Parathyroid adenoma (tissue), 2 donors: ENCODE data around the gene OCA2.

ENCODE experiments used
- H2AFZ ChIP-seq: fragments of 300-600 bp; sonication (generic); one replicate; pipeline ENCODE4 v1.7.0; 2017; ENCODE audit warnings: antibody characterized with exemption, mild to moderate bottlenecking
- H3K27ac ChIP-seq: fragments of 300-600 bp; sonication (generic); one replicate; pipeline ENCODE4 v1.7.0; 2017
- H3K27me3 ChIP-seq: fragments of 300-600 bp; sonication (generic); one replicate; pipeline ENCODE4 v1.7.0; 2017; ENCODE audit warnings: low read length; ENCODE audit not compliant: control insufficient read depth, insufficient read depth
- H3K36me3 ChIP-seq: fragments of 300-600 bp; sonication (generic); one replicate; pipeline ENCODE4 v1.7.0; 2017; ENCODE audit warnings: low read length; ENCODE audit not compliant: control insufficient read depth, insufficient read depth
- H3K4me1 ChIP-seq: fragments of 300-600 bp; sonication (generic); one replicate; pipeline ENCODE4 v1.7.0; 2017; ENCODE audit warnings: control low read depth
- H3K4me2 ChIP-seq: fragments of 300-600 bp; sonication (generic); one replicate; pipeline ENCODE4 v1.7.0; 2017; ENCODE audit warnings: low read length
- H3K4me3 ChIP-seq: fragments of 300-600 bp; sonication (generic); one replicate; pipeline ENCODE4 v1.7.0; 2017; ENCODE audit warnings: low read depth, low read length
- H3K79me2 ChIP-seq: fragments of 300-600 bp; sonication (generic); one replicate; pipeline ENCODE4 v1.7.0; 2017; ENCODE audit warnings: control low read depth
- H3K9ac ChIP-seq: fragments of 300-600 bp; sonication (generic); one replicate; pipeline ENCODE4 v1.7.0; 2017; ENCODE audit warnings: mild to moderate bottlenecking
- H3K9me3 ChIP-seq: fragments of 300-600 bp; sonication (generic); one replicate; pipeline ENCODE4 v1.7.0; 2017; ENCODE audit warnings: low read length; ENCODE audit not compliant: control insufficient read depth
- CTCF ChIP-seq: fragments of 300-600 bp; sonication (generic); IDR thresholded peaks from one replicate; pipeline ENCODE4 v1.7.0; 2017; ENCODE audit warnings: antibody characterized with exemption, mild to moderate bottlenecking
- donor health status: primary hyperparathyroidism.

OCA2 gene

GRCh38 chr15:27993996-27994780, 104.9 kb downstream of the OCA2 start:
- H3K27ac ChIP-seq, result no peak overlapping the region
- no peaks in the 10 kb centered on the region for H3K4me1 ChIP-seq
- no peaks in the 10 kb centered on the region for H3K9me3 ChIP-seq
- H3K4me3 ChIP-seq, result no peak overlapping the region
- H2AFZ ChIP-seq, result no peak overlapping the region
- no peak overlapping the region for H3K4me2 ChIP-seq
- no peak overlapping the region for H3K9ac ChIP-seq
- no peaks in the 10 kb centered on the region for H3K36me3 ChIP-seq
- H3K27me3 ChIP-seq, result no peaks in the 10 kb centered on the region
- no peak for TF ChIP-seq CTCF
- H3K79me2 ChIP-seq, result no peaks in the 10 kb centered on the region

- Histone ChIP-seq H3K79me2 (no peaks in the 10 kb centered on the region), H3K4me2 (no peak overlapping the region), H3K27me3 (no peaks in the 10 kb centered on the region), H3K9ac (no peak overlapping the region), H3K27ac (no peak overlapping the region), H2AFZ (no peak overlapping the region), H3K9me3 (no peaks in the 10 kb centered on the region), H3K4me1 (no peaks in the 10 kb centered on the region), H3K4me3 (no peak overlapping the region), H3K36me3 (no peaks in the 10 kb centered on the region)
- no peak for TF ChIP-seq CTCF
These were observed 105.6 kb downstream of the OCA2 start for GRCh38 chr15:27993544-27993943.

- no peaks in the 10 kb centered on the region for H3K79me2 ChIP-seq
- H3K27ac ChIP-seq, result no peak overlapping the region
- H3K9me3 ChIP-seq, result no peaks in the 10 kb centered on the region
- H3K4me2 ChIP-seq, result no peak overlapping the region
- no peaks in the 10 kb centered on the region for H3K4me1 ChIP-seq
- H3K4me3 ChIP-seq, result no peak overlapping the region
- H3K36me3 ChIP-seq, result no peaks in the 10 kb centered on the region
- no peak for TF ChIP-seq CTCF
- H3K9ac ChIP-seq, result no peak overlapping the region
- H2AFZ ChIP-seq, result no peak overlapping the region
- H3K27me3 ChIP-seq, result no peaks in the 10 kb centered on the region
These were observed 108.3 kb downstream of the OCA2 start for GRCh38 chr15:27990521-27991515.

- Histone ChIP-seq H3K4me3 (no peak overlapping the region), H3K27me3 (no peaks in the 10 kb centered on the region), H3K36me3 (no peaks in the 10 kb centered on the region), H3K79me2 (no peaks in the 10 kb centered on the region), H2AFZ (no peak overlapping the region), H3K4me1 (no peaks in the 10 kb centered on the region), H3K4me2 (no peak overlapping the region), H3K9me3 (no peaks in the 10 kb centered on the region), H3K9ac (no peak overlapping the region), H3K27ac (no peak overlapping the region)
- TF ChIP-seq CTCF, result no peak
These were observed 109.3 kb downstream of the OCA2 start for GRCh38 chr15:27989838-27990237.
